Smooth muscle cell (in vitro differentiated cells): Measurements from ENCODE around the gene OXER1. TPM values are rescaled to one million over a fixed set of nuclear protein-coding genes. Genes with fewer than 3 reads are reported as not detected.

ENCODE experiments used
- DNase-seq: peaks from one replicate; lab custom pipeline; 2025; ENCODE audit not compliant: unreplicated experiment; lab: John Stamatoyannopoulos, UW
- H2AFZ ChIP-seq: fragments of 200-600 bp; sonication (generic); 2 replicates; pipeline ENCODE4 v1.6.0; 2016; ENCODE audit warnings: antibody characterized with exemption, low read depth, mild to moderate bottlenecking
- H3F3A ChIP-seq: fragments of 200-600 bp; sonication (generic); 2 replicates; pipeline ENCODE4 v1.6.0; 2017; ENCODE audit warnings: antibody characterized with exemption, low read depth
- H3K27ac ChIP-seq: fragments of 200-600 bp; sonication (generic); 2 replicates; pipeline ENCODE4 v1.5.1; 2016; ENCODE audit warnings: low read depth, mild to moderate bottlenecking
- H3K27me3 ChIP-seq: fragments of 200-600 bp; sonication (generic); 2 replicates; pipeline ENCODE4 v1.6.1; 2016; ENCODE audit warnings: low read depth, mild to moderate bottlenecking
- H3K36me3 ChIP-seq: fragments of 200-600 bp; sonication (generic); 2 replicates; pipeline ENCODE4 v1.5.1; 2016; ENCODE audit warnings: low read depth
- H3K4me1 ChIP-seq: fragments of 200-600 bp; sonication (generic); 2 replicates; pipeline ENCODE4 v1.5.1; 2016; ENCODE audit warnings: low read depth
- H3K4me2 ChIP-seq: fragments of 200-600 bp; sonication (generic); 2 replicates; pipeline ENCODE4 v1.6.0; 2016; ENCODE audit warnings: mild to moderate bottlenecking
- H3K4me3 ChIP-seq: fragments of 200-600 bp; sonication (generic); 2 replicates; pipeline ENCODE4 v1.5.1; 2016; ENCODE audit warnings: mild to moderate bottlenecking
- H3K79me2 ChIP-seq: fragments of 200-600 bp; sonication (generic); 2 replicates; pipeline ENCODE4 v1.6.0; 2016; ENCODE audit warnings: low read depth, mild to moderate bottlenecking
- H3K9ac ChIP-seq: fragments of 200-600 bp; sonication (generic); 2 replicates; pipeline ENCODE4 v1.6.0; 2016; ENCODE audit warnings: low read depth
- H3K9me3 ChIP-seq: fragments of 200-600 bp; sonication (generic); replicated peaks from 2 replicates; pipeline ENCODE4 v1.5.1; 2016; ENCODE audit warnings: low read depth
- H4K20me1 ChIP-seq: fragments of 200-600 bp; sonication (generic); 2 replicates; pipeline ENCODE4 v1.6.0; 2016; ENCODE audit warnings: low read depth
- whole genome bisulfite sequencing: methylation state at CpG from one replicate; pipeline ENCODE4 v1.1.7; 2016; ENCODE audit warnings: low lambda C conversion rate; 5-methylcytosine and 5-hydroxymethylcytosine counted together
- polyA plus RNA-seq: library from polyadenylated mRNA; unstranded; fragments of >200 nt; fragmentation: Nextera tagmentation; extraction: Ambion mirVana; gene quantifications from 2 replicates; pipeline ENCODE4 v1.2.1, GENCODE V29; 2016
- total RNA-seq: library from RNA; depleted of rRNA; stranded (reverse); fragments of >200 nt; gene quantifications from 2 replicates; pipeline ENCODE4 v1.2.3, GENCODE V29; 2014
- TF ChIP-seq, protein P1 (sequence below): fragments of 200-600 bp; sonication (generic); IDR thresholded peaks from 2 replicates; pipeline ENCODE4 v1.5.1; 2017; ENCODE audit warnings: borderline replicate concordance, mild to moderate bottlenecking, antibody characterized with exemption; ENCODE audit not compliant: insufficient read depth, poor library complexity, severe bottlenecking

Gene OXER1, protein sequence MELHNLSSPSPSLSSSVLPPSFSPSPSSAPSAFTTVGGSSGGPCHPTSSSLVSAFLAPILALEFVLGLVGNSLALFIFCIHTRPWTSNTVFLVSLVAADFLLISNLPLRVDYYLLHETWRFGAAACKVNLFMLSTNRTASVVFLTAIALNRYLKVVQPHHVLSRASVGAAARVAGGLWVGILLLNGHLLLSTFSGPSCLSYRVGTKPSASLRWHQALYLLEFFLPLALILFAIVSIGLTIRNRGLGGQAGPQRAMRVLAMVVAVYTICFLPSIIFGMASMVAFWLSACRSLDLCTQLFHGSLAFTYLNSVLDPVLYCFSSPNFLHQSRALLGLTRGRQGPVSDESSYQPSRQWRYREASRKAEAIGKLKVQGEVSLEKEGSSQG
- total RNA-seq (0.54 TPM in 1 of 2 replicates, not detected in the other), polyA plus RNA-seq (2.2 and 2.6 TPM in 2 replicates)

DNA sequence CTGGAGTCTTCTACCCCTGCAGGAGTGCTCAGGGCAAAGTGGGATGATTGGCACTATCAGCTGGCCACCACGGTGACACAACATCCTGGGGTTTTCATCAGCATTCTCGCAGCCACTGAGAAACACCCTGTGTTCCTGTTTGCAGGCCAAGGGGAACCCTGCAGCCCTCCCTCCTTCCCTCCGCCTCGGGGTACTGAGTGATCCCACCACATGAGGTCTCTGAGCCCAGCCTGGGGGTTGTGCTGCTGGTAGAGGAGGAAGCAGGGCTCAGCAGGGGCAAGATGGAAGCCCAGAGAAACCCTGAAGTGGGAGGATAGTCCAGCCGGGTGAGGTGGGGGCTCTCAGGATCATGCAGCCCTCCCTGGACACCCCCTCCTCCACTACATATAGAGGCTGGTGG lies at the start of gene OXER1:
TSS of gene OXER1 (minus strand) at position 40 of the 400 bp plus-strand sequence. CDS start 73 bp downstream, outside the sequence.
- no peaks in the 10 kb centered on the region for H3K79me2 ChIP-seq

DNA sequence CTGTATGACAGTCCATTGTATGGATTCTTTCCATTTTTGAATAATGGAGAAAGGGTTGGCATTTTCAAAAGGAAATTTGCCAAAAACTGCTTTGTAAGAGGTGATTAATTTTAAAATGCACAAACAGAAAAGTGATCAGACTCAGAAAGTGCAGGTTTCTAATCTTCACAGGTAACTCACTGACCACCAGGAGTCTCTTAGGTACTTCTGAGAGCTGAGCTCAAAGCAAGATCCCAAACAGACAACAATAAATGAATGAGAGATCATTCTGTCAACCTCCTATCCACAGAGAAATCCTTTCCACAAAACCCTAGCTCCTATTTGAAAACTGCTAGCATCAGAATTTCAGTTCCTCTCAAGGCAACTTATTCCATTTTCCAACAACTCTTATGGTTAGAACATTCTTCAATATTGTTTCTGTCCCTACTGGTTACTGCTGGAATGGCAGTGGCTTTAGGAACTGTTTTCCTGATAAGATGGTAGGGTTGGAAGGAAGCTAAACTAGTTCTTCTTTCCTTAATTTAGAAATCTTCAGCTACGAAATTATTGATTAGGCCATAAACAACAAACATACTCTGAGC lies 49.1 kb upstream of the OXER1 start:
- Histone ChIP-seq H3K9me3 (no peaks in the 10 kb centered on the region), H4K20me1 (no peaks in the 10 kb centered on the region), H3K4me2 (no peak overlapping the region), H3K4me3 (no peak overlapping the region), H2AFZ (no peak overlapping the region), H3K4me1 (peaks cover 6% of the 10 kb centered on the region), H3K36me3 (no peaks in the 10 kb centered on the region), H3K27me3 (no peaks in the 10 kb centered on the region), H3F3A (no peaks in the 10 kb centered on the region), H3K79me2 (no peaks in the 10 kb centered on the region), H3K27ac (no peak overlapping the region), H3K9ac (no peak overlapping the region)
- TF ChIP-seq, protein P1, sequence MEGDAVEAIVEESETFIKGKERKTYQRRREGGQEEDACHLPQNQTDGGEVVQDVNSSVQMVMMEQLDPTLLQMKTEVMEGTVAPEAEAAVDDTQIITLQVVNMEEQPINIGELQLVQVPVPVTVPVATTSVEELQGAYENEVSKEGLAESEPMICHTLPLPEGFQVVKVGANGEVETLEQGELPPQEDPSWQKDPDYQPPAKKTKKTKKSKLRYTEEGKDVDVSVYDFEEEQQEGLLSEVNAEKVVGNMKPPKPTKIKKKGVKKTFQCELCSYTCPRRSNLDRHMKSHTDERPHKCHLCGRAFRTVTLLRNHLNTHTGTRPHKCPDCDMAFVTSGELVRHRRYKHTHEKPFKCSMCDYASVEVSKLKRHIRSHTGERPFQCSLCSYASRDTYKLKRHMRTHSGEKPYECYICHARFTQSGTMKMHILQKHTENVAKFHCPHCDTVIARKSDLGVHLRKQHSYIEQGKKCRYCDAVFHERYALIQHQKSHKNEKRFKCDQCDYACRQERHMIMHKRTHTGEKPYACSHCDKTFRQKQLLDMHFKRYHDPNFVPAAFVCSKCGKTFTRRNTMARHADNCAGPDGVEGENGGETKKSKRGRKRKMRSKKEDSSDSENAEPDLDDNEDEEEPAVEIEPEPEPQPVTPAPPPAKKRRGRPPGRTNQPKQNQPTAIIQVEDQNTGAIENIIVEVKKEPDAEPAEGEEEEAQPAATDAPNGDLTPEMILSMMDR: peak; percentile 43
- DNase-seq: no peak
- 0% methylated on average over 1 of the region's 1 CpG for WGBS

More for the DNA sequence above, at the start of gene OXER1:
- WGBS: 86% methylated on average over 5 of the region's 5 CpGs
- Histone ChIP-seq H3K27me3 (no peaks in the 10 kb centered on the region), H4K20me1 (no peaks in the 10 kb centered on the region), H3K4me2 (no peak within 1 kb of the TSS), H3K36me3 (no peaks in the 10 kb centered on the region), H3K9ac (no peak within 1 kb of the TSS), H3K9me3 (no peaks in the 10 kb centered on the region), H3F3A (no peaks in the 10 kb centered on the region), H3K27ac (no peak within 1 kb of the TSS), H3K4me1 (no peaks in the 10 kb centered on the region), H3K4me3 (no peak within 1 kb of the TSS), H2AFZ (no peak within 1 kb of the TSS)
- TF ChIP-seq, protein P1: no peak
- DNase-seq: no peak

DNA sequence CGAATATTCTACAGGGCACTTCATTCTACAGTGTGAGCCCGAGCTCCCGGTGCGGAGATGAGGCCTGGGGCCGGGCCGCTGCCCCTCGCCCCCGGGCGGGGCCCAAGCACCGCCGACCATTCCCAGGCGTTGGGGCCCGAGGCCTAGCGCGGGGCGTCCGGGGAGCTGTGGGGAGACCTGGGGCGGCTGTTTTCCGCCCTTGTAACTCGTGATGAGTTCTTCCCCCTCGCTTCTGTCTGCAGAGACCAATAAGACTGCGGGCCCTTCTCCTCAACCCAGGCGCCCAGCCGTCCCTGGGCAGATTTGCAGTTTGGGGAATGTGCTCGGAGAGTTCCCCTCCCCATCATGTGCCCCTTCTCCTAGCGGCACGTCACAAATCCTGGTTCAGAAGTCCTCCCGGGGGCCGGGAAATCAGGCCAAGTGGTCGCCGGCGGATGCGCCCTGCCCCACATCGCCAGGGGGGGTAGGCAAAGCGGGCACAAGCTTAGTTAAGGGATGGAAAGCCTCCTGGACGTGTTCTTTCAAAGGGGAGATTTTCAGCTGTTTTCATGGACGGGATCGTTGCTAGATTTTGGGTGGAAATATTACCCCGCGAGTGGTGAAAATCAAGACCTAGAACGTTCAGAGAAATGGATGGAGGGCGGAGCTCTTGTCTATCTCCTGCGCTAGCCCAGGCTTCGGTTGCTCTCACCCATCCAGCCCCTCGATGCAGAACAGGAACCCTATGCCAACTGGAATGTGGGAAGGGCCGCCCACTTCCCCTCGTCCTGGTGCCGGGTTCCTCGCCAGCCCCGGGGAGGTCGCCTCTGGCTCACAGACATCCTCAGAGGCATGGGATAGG lies 47.3 kb upstream of the OXER1 start:
- DNase-seq: peak; percentile 57

More for the DNA sequence above, 47.3 kb upstream of the OXER1 start:
- no peaks in the 10 kb centered on the region for H3K27me3 ChIP-seq
- no peaks in the 10 kb centered on the region for H4K20me1 ChIP-seq
- H3F3A ChIP-seq: no peaks in the 10 kb centered on the region
- H3K9me3 ChIP-seq: no peaks in the 10 kb centered on the region
- H2AFZ ChIP-seq: peak overlapping the region; percentile 85
- no peaks in the 10 kb centered on the region for H3K79me2 ChIP-seq
- H3K9ac ChIP-seq: peak overlapping the region; percentile 52
- peaks cover 6% of the 10 kb centered on the region for H3K4me1 ChIP-seq
- TF ChIP-seq, protein P1: no peak
- H3K36me3 ChIP-seq: no peaks in the 10 kb centered on the region
- peak overlapping the region; percentile 84 for H3K4me2 ChIP-seq
- WGBS: 2% methylated on average over 32 of the region's 51 CpGs
- peak overlapping the region; percentile 62 for H3K4me3 ChIP-seq
- H3K27ac ChIP-seq: peak overlapping the region; percentile 92
